ENCODE measurements around the gene GSTK1.

Gene GSTK1

DNA sequence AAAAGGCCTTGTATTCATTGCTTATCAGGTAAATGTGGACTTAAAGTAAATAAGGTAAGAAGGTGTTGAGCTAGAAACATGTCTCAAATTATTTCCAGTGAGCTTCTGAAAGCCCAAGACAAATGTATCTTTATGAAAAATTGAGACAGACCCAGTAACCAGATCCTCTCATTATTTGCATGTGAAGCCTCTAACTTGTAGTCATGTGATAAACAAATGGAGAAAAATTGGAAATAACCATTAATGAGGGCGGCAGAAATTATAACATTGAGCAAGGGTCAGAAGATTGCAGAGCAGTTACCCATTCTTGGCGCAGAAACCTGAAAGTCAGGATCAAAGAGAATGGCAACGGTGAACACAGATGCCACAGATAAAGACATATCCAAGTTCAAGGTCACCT, 41.5 kb upstream of the GSTK1 start, which contains the start of gene TAS2R40:
TAS2R40 (plus strand) TSS at position 301 of the 400 bp plus-strand sequence; CDS start at position 343, 42 bp downstream.
- DNase-seq (ENCODE audit: low read depth), result no peak
- TF ChIP-seq, protein P1, sequence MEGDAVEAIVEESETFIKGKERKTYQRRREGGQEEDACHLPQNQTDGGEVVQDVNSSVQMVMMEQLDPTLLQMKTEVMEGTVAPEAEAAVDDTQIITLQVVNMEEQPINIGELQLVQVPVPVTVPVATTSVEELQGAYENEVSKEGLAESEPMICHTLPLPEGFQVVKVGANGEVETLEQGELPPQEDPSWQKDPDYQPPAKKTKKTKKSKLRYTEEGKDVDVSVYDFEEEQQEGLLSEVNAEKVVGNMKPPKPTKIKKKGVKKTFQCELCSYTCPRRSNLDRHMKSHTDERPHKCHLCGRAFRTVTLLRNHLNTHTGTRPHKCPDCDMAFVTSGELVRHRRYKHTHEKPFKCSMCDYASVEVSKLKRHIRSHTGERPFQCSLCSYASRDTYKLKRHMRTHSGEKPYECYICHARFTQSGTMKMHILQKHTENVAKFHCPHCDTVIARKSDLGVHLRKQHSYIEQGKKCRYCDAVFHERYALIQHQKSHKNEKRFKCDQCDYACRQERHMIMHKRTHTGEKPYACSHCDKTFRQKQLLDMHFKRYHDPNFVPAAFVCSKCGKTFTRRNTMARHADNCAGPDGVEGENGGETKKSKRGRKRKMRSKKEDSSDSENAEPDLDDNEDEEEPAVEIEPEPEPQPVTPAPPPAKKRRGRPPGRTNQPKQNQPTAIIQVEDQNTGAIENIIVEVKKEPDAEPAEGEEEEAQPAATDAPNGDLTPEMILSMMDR (IDR thresholded peaks at IDR 0.05; ENCODE audit: insufficient read depth, low read depth, low read length, missing control alignments), result no peak
- no peak within 1 kb of the TSS for H3K4me3 ChIP-seq (ENCODE audit: low read length)

GRCh38 chr7:143222782-143223181, 40.5 kb upstream of the GSTK1 start:
- H3K4me3 ChIP-seq (ENCODE audit: low read length), result no peak overlapping the region
- no peak for DNase-seq (ENCODE audit: low read depth)
- TF ChIP-seq, protein P1 (IDR thresholded peaks at IDR 0.05; ENCODE audit: insufficient read depth, low read depth, low read length, missing control alignments), result no peak

DNA sequence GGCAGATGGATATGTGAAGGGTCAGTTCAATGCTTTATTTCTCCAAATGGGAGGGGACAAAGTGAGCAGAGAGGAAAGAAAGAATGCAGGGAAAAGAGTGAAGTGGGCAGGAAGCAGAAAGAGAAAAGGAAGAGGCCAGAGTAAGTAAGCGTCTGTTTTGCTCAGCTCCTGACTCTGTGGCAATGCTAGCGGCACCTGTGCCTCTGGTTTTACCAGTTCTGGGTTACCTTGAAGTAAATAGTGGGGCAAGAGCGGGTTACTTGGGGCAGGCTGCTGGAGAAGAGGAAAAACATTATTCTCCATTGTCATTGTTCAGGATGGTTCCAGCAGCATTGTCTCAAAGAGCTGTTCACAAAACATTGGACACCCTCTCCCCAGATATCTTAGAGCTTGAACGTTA, 39.5 kb upstream of the GSTK1 start:
- no peak overlapping the region for H3K4me3 ChIP-seq (ENCODE audit: low read length)
- DNase-seq (ENCODE audit: low read depth), result peak; percentile 68
- TF ChIP-seq, protein P1 (IDR thresholded peaks at IDR 0.05; ENCODE audit: insufficient read depth, low read depth, low read length, missing control alignments), result no peak

DNA sequence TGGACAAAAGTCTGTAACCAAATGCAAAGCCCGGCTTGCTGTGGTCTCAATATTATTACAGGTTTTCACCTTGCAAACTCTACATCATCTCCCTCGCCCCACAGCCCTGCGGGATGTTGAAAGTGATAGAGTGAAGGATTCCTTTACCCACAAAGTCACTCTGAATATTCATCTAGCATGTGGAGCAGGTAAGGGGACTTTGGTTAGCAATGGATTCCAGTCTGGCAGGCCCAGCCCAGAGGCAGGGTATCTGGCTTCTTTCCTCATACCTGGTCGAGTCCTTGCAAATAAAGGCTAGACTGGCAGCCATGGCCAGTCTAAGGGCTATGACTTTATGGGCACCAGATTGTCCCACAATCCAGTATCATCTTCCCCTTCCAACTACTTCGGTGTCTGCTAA, 38.2 kb upstream of the GSTK1 start:
- no peak for DNase-seq (ENCODE audit: low read depth)
- TF ChIP-seq, protein P1 (IDR thresholded peaks at IDR 0.05; ENCODE audit: insufficient read depth, low read depth, low read length, missing control alignments), result no peak
- H3K4me3 ChIP-seq (ENCODE audit: low read length), result no peak overlapping the region

GRCh38 chr7:143227806-143228205, 35.4 kb upstream of the GSTK1 start:
- TF ChIP-seq, protein P1 (IDR thresholded peaks at IDR 0.05; ENCODE audit: insufficient read depth, low read depth, low read length, missing control alignments), result no peak
- H3K4me3 ChIP-seq (ENCODE audit: low read length), result no peak overlapping the region
- no peak for DNase-seq (ENCODE audit: low read depth)

DNA sequence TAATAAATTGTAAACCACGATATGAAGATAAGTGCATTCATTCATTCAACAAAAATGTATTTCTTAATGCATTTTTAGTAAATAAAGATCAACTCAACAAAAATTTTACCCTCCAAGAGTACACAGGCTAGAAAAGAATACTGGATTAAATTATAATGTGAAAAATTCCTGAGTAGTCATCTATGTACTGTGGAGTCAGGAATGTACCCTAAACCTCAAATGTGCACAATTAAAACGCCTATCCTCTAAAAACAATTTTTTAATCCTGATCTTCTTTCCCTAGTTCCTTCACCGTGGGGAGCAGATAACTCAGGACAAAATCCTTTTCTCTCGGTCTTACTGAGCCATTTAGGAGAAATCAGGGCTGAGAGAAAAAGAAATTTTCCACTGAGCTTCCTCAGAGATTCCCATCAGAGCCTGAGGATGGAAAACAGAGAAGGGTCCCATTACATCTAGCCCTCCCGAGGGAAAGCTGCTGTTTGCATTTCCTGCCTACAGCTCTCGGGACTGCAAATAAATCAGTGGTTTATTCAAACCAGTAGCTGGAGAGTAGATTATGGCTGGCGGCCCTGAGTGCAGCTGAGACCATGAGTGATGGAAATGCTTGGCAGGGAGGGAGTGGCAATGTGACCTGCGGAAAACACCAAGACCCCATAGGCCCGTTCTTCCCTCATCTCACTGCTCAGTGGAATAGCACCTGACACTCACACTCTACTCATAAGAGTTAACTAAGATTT, 34.0 kb upstream of the GSTK1 start:
- no peak overlapping the region for H3K4me3 ChIP-seq (ENCODE audit: low read length)
- no peak for DNase-seq (ENCODE audit: low read depth)
- TF ChIP-seq, protein P1 (IDR thresholded peaks at IDR 0.05; ENCODE audit: insufficient read depth, low read depth, low read length, missing control alignments), result no peak
